ENCODE measurements around the gene LAPTM5. TPM values are rescaled to one million over a fixed set of nuclear protein-coding genes. Genes with fewer than 3 reads are reported as not detected.

LAPTM5 gene
- total RNA-seq, 4 donors from 2014 or later = 25.3 to 97.3 (median 46.4) TPM

GRCh38 chr1:30759718-30760281 lies 2.2 kb upstream of the LAPTM5 start:
- Histone ChIP-seq H3K4me1 (peaks cover 0 to 4% of the 10 kb centered on the region in 2 donors), H3K4me3 (replicated peaks in 1 of 3) (no peak overlapping the region), H3K27ac (no peak overlapping the region), H3K9me3 (no peaks in the 10 kb centered on the region), H3K36me3 (no peaks in the 10 kb centered on the region), H3K27me3 (no peaks in the 10 kb centered on the region)
- 83 to 92% methylated on average over 13 of the region's 13 CpGs for WGBS, 2 donors
- DNase-seq = no peak
- no peak for TF ChIP-seq POLR2A (IDR thresholded peaks at IDR 0.05)
- TF ChIP-seq CTCF (IDR thresholded peaks at IDR 0.05) = no peak
- intact Hi-C loops (cut with DNase I) = no loop called here

- no peaks in the 10 kb centered on the region for H3K36me3 ChIP-seq
- H3K27me3 ChIP-seq = no peaks in the 10 kb centered on the region
- no peak overlapping the region for H3K4me3 ChIP-seq (replicated peaks in 1 of 3)
- intact Hi-C loops (cut with DNase I) = no loop called here
- TF ChIP-seq CTCF (IDR thresholded peaks at IDR 0.05) (no peak), POLR2A (IDR thresholded peaks at IDR 0.05) (no peak)
- H3K4me1 ChIP-seq = peaks cover 0 to 4% of the 10 kb centered on the region in 2 donors
- no peaks in the 10 kb centered on the region for H3K9me3 ChIP-seq
- H3K27ac ChIP-seq = no peak overlapping the region
- DNase-seq = no peak
Measured at GRCh38 chr1:30758785-30759380, 1.3 kb upstream of the LAPTM5 start.

GRCh38 chr1:30758121-30758688 lies 631 bp upstream of the LAPTM5 start:
- intact Hi-C loops (cut with DNase I) = no loop called here
- H3K4me3 ChIP-seq (replicated peaks in 1 of 3) = no peak overlapping the region
- TF ChIP-seq CTCF (IDR thresholded peaks at IDR 0.05) (no peak), POLR2A (IDR thresholded peaks at IDR 0.05) (no peak)

GRCh38 chr1:30756545-30757351 lies 826 bp downstream of the LAPTM5 start:
- H3K27me3 ChIP-seq = no peaks in the 10 kb centered on the region
- peak overlapping the region; percentile 4 to 71 (median 56) for H3K27ac ChIP-seq
- TF ChIP-seq POLR2A (IDR thresholded peaks at IDR 0.05) (peak in 1 of 2 donors; percentile 20), CTCF (IDR thresholded peaks at IDR 0.05) (no peak)
- WGBS, 2 donors = 54 to 57% methylated on average over 8 to 16 of the region's 17 CpGs
- peak in 1 of 2 donors; percentile 31 for DNase-seq
- H3K4me1 ChIP-seq = peaks cover 0 to 4% of the 10 kb centered on the region in 2 donors
- intact Hi-C loops (cut with DNase I) = no loop called here
- H3K36me3 ChIP-seq = no peaks in the 10 kb centered on the region
- no peaks in the 10 kb centered on the region for H3K9me3 ChIP-seq
- peak overlapping the region in 1 of 3 donors; percentile 2 for H3K4me3 ChIP-seq (replicated peaks in 1 of 3)

More at GRCh38 chr1:30758121-30758688, 631 bp upstream of the LAPTM5 start:
- H3K4me1 ChIP-seq = peaks cover 0 to 4% of the 10 kb centered on the region in 2 donors
- no peaks in the 10 kb centered on the region for H3K9me3 ChIP-seq
- WGBS, 2 donors = 90 to 92% methylated on average over 7 of the region's 7 CpGs
- H3K27ac ChIP-seq = peak overlapping the region in 2 of 3 donors; percentile 56 to 71
- DNase-seq = no peak
- no peaks in the 10 kb centered on the region for H3K36me3 ChIP-seq
- H3K27me3 ChIP-seq = no peaks in the 10 kb centered on the region

Measured in thyroid gland (tissue), 4 donors.